ENCODE results near the gene SPATA7. TPM values are rescaled to one million over a fixed set of nuclear protein-coding genes. Genes with fewer than 3 reads are reported as not detected.

Gene SPATA7
- total and polyA plus RNA-seq, 2 of the 4 experiments (the other 2 are of a cell fraction) = 6.6 to 10.0 TPM

GRCh38 chr14:88463318-88463717, 77.9 kb downstream of the SPATA7 start:
- DNase-seq (no peak), ATAC-seq (ENCODE audit: low read depth) (0 out of 2 replicates have a peak, but pooled peaks have one; percentile 21)
- Histone ChIP-seq H2BK20ac (ENCODE audit: low read depth, low read length) (no peak overlapping the region), H2BK15ac (ENCODE audit: low read depth, low read length) (no peak overlapping the region), H3K36me3 (ENCODE audit: control insufficient read depth, insufficient read depth, low read length) (peaks cover 22% of the 10 kb centered on the region), H3K4me1 (ENCODE audit: control insufficient read depth, insufficient read depth, low read length) (peaks cover 6% of the 10 kb centered on the region), H3K9me1 (ENCODE audit: insufficient read depth, low read length) (peaks cover 5% of the 10 kb centered on the region), H4K5ac (ENCODE audit: low read depth, low read length) (no peak overlapping the region), H3K18ac (ENCODE audit: low read depth, low read length) (no peak overlapping the region), H4K20me1 (ENCODE audit: insufficient read depth, low read length) (peaks cover 5% of the 10 kb centered on the region), H3K23ac (ENCODE audit: low read depth, low read length) (no peak overlapping the region), H3K4me3 (ENCODE audit: insufficient read depth, low read depth, low read length) (no peak overlapping the region), H4K91ac (ENCODE audit: insufficient read depth, low read depth, low read length) (no peak overlapping the region; the same call in 1 of the 2 replicates), H2AK9ac (replicated peaks; ENCODE audit: low read depth, low read length, poor library complexity) (no peak overlapping the region), H4K8ac (ENCODE audit: low read depth in 2 of 2, low read length in 2 of 2) (no peak overlapping the region), H3K56ac (ENCODE audit: extremely low read depth, insufficient read depth, low read length) (no peak overlapping the region), H2BK5ac (ENCODE audit: low read depth, low read length, poor library complexity, severe bottlenecking) (no peak overlapping the region), H3K79me1 (ENCODE audit: low read depth in 1 of 2, low read length in 2 of 2) (peaks cover 14 to 20% of the 10 kb centered on the region in 2 experiments), H3K4me2 (ENCODE audit: low read depth, low read length) (no peak overlapping the region), H2AFZ (replicated peaks; ENCODE audit: low read length, poor library complexity) (no peak overlapping the region), H3K27me3 (ENCODE audit: control insufficient read depth, insufficient read depth, low read length) (no peaks in the 10 kb centered on the region), H3K9ac (ENCODE audit: low read depth, low read length) (no peak overlapping the region), H2AK5ac (ENCODE audit: low read depth, low read length) (no peak overlapping the region), H3K27ac (ENCODE audit: insufficient read depth, low read length) (no peak overlapping the region), H3K4ac (ENCODE audit: low read depth, low read length) (no peak overlapping the region), H3K14ac (replicated peaks; ENCODE audit: low read depth, low read length) (no peak overlapping the region), H2BK120ac (ENCODE audit: low read depth, low read length) (no peak overlapping the region), H3K9me3 (ENCODE audit: control insufficient read depth, insufficient read depth, low read length) (peaks cover 5% of the 10 kb centered on the region)
- POLR2A ChIA-PET (ENCODE audit: unreplicated experiment) = interaction anchor here (0.5 kb wide), 1 partner anchor 1012 kb away, joined by 3 read pairs; no protein-coding TSS in a partner anchor
- intact Hi-C loops (cut with micrococcal nuclease) = no loop called here
- no TSS peak for BruUV-seq (replicated peaks)
- dilution Hi-C loops (cut with HindIII; ENCODE audit: low sequenced_read_pairs, unreplicated experiment) = no loop called here
- WGBS, 2 experiments (ENCODE audit: extremely low coverage in 2 of 2, insufficient read length in 1 of 2) = no CpG with 5 or more reads among the region's 4 CpGs
- TF ChIP-seq SMC3 (IDR thresholded peaks at IDR 0.05; ENCODE audit: low read depth, low read length) (peak; percentile 18; the same call in 1 of the 2 replicates), CTCF (conservative IDR thresholded peaks at IDR 0.05; ENCODE audit: low read depth, low read length) (peak; percentile 39), MAZ (IDR thresholded peaks at IDR 0.05; ENCODE audit: borderline replicate concordance, low read depth, low read length) (no peak)
- in situ Hi-C loops (cut with MboI; ENCODE audit: low sequenced_read_pairs) = no loop called here
- CTCF ChIA-PET = no interaction called here
